ACHN (cell line): ENCODE measurements around the gene EDNRB.

Source experiments
- DNase-seq: peaks from one replicate; pipeline ENCODE4 v3.0.0-alpha.2; 2015
- in situ Hi-C: cut with HindIII; loops from 2 replicates; pipeline ENCODE4 v1.10.0; 2017; ENCODE audit warnings: low sequenced_read_pairs, low pct_ligation_motif_present, low pct_unique_long_range_greater_than_20kb

Gene EDNRB

DNA sequence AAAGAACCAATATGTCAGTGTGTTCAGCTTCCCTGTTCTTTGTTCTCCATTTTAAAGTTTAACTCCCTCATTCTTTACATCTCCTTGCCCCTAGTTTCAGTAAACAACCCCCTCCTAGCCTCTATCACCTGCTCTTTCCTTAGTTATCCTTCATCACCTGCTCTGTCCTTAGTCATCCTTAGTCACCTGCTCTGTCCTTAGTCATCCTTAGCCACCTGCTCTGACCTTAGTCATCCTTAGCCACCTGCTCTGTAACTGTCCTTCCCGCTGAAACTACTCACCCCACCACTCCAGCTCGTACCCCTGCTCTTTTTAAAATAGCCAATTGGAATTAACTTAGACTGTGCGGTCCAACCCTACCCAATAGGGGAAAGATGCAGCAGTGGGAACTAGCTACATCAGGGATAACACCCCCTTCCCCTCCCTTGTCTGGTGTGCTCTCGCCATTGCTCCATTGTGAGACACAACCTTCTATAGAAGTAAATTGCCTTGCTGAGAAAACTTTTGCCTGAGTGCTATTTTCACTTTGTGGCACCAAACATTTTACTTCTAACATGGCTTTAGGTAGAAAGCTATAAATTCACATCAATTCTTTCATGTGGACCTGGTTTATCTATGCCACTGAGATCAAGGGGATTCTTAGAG lies 16.2 kb downstream of the EDNRB start:
- in situ Hi-C loops: no loop called here
- no peak for DNase-seq

- no peak for DNase-seq
- in situ Hi-C loops: no loop called here
These were observed 20.5 kb downstream of the EDNRB start for GRCh38 chr13:77898097-77898496.

DNA sequence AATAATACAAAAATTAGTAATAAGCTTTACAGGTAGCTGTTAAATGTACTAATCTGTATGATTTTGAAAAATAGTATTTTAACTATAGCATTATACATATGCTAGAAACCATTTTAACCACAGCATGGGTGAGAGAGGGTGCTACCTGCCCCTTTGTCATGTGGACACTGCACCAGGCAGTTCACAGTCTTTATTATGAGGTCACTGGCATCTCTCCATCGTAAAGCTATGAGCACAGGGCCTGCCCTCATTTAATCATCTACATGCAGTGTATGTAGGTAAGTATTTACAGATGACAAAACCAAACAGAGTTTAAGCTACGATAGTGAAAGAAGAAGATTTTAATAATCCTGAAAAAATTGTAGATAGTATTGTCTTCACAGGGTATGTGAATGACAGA lies 21.7 kb downstream of the EDNRB start:
- DNase-seq: no peak
- in situ Hi-C loops: no loop called here

GRCh38 chr13:77896536-77896935 lies 22.1 kb downstream of the EDNRB start:
- in situ Hi-C loops: no loop called here
- DNase-seq: no peak

DNA sequence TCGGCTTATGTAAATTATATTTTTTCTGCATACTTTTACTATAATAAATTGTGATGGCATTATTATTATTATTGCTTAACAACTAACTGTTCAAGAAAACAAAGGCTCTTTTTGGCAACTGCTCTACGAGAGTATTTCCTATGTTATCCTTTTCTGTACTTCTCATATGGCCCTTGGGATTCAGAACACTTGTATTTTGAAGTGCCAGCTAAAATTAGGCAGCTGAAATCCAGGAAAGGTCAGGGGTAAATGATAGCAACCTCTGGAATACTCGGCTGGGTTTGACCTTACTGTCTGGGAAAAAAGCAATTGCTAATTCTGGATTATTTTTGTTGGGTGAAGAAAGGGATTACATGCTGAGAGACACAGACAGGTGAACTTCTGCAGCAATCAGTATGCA lies 23.9 kb downstream of the EDNRB start:
- in situ Hi-C loops: no loop called here
- DNase-seq: no peak

GRCh38 chr13:77893066-77893465 lies 25.6 kb downstream of the EDNRB start:
- DNase-seq: no peak
- in situ Hi-C loops: no loop called here

- DNase-seq: no peak
- in situ Hi-C loops: no loop called here
These were observed 26.1 kb downstream of the EDNRB start for GRCh38 chr13:77892491-77892890.

- in situ Hi-C loops: no loop called here
- no peak for DNase-seq
These were observed 27.1 kb downstream of the EDNRB start for GRCh38 chr13:77891486-77891885.

DNA sequence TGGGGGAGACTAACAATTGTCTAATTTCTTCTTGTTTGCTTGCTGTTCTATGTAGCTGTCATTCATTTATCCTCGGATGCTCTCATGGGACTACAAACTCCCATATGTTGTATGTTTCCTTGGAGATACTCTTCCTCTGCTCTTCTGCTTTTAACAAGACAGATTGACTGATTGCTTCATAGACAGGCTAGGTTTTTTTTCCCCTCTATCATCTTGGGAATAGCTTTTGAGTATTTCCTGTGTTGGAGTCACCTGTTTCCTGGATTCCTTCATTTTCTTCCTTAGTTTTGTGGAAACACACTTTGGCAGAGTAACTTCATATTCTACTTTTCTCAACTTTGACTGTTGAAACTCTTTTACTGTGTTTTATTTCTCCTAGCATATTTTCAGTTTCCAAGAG lies 27.6 kb downstream of the EDNRB start:
- in situ Hi-C loops: no loop called here
- DNase-seq: no peak

DNA sequence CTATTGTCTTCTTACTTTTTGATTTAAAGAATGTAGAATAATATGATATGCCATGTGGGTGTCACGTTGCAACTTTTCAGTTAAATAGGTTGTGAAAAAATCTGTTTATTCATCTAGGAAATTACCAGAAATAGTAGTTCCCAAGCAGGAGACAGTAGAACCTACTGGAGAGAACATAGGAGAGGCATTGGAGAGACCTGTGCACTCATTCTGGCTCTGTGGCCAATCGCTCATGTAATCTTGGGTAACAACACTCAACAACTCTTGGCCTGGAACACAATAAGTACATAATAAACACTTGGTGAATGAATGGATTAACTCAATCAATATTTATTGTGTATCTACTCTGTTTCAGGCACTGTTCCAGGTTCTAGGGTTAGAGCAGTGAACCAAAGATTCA lies 35.3 kb downstream of the EDNRB start:
- no peak for DNase-seq
- in situ Hi-C loops: no loop called here

DNA sequence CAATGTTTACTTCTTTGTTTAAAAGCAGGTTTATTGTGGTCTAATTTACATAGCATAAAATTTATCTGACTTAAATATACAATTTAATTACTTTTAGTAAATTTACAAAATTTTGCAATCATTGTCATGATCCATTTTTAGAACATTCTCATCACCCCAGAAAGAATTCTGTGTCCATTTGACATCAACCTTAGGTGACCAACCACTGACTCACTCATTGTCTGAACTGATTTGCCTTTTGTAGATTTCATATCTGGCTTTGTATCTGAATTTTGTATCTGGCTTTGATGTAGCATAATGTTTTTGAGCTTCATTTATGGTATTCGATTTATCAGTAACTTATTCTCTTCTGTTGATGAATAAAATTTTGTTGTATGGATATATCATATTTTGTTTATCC lies 40.4 kb downstream of the EDNRB start:
- DNase-seq: no peak
- in situ Hi-C loops: no loop called here

DNA sequence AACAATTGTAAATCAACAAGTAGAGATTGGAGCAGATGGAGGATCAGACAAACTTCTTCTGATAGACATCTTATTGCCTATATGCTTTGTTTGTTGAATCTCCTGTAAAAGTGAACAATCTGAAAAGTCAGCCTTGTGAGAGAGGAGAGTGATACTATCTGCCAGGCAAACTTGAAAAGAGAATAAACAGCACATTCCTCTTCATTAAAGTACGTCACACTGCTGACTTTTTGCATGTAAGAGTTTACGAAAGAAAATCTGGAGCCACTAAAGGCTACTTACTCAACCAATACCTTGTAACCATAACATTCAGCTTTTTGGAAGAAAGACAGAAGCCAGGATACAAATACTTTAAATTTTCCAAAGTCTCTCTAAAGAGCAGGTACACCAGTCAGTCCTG lies 42.5 kb downstream of the EDNRB start:
- in situ Hi-C loops: no loop called here
- DNase-seq: no peak

GRCh38 chr13:77874406-77874805 lies 44.2 kb downstream of the EDNRB start:
- in situ Hi-C loops: no loop called here
- DNase-seq: no peak

GRCh38 chr13:77872995-77873394 lies 45.6 kb downstream of the EDNRB start:
- in situ Hi-C loops: no loop called here

DNA sequence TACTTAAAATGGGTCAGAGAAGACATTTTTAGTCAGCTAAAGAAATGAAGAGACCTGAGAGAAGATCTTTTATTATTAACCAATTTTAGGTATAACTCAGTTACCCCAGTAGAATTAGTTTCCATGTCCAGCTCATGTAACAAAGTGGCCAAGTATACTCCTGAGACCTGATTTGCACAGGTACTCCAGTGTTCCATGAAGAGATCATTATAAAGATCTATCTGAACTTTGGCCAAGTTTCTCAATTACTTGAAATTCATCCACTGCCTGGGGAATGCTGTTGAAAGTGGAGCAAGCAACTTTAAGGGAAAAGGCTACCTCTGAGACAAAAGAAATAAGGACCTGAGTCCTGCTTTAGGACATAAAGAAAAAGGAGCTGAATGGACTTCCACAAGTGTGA lies 47.0 kb downstream of the EDNRB start:
- no peak for DNase-seq
- in situ Hi-C loops: no loop called here

More at GRCh38 chr13:77872995-77873394, 45.6 kb downstream of the EDNRB start:
- no peak for DNase-seq

- DNase-seq: no peak
- in situ Hi-C loops: no loop called here
These were observed 49.9 kb downstream of the EDNRB start for GRCh38 chr13:77868717-77869116.

DNA sequence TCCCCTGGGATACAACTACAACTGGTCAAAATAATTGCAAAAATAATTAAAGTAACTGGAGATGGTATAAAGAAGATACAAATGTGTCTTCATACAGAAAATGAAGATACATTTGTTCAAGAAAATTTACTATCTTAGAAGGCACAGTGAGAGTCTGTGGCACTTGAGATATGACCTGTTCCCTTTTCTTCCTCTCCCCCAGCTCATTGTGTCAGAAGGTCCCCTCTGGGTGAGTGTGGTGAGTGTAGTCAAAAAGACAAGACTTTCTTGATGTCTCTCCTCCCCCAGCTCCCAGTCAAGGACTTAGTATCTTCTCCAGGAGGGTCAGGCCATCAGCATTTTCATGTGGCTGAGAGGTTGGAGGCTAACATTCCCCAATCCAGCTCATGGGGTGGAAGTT lies 51.7 kb downstream of the EDNRB start:
- no peak for DNase-seq
- in situ Hi-C loops: no loop called here

DNA sequence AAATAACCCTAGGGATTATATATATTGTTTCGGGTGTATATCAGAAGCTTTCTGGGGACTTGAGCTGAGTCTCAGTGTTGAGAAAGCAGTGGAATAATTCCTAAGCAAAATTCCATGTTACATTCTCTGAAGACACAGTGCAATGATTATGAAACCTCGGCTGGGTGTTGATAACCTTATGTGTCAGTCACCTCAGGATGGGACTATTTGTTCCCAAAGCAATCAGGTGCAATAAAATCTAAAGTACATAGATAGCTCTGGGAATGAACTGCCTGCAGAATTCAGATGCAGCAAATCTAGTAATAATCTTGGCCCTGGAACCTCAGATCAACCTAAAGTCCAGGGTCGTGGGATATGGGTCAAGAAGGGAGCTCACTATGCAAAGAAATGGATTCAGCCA lies 53.0 kb downstream of the EDNRB start:
- DNase-seq: no peak
- in situ Hi-C loops: no loop called here

DNA sequence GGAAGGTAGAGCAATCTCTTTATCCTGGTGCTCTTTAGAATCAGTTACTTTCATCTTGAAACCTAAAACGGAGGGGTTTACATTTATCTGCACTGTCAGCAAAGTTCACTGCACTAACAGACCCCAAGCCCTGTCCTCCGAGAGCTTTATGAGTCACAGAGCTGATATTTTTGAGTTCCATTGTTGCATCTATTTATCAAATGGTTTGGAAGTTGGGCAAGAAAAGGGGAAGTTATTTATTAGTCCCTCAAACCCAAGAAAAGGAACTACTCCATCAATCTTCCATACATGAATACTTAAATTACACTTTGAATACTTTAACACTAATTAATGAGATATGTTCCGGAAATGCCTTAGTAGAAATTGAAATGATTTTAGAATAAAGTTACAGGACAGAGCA lies 55.5 kb downstream of the EDNRB start:
- no peak for DNase-seq
- in situ Hi-C loops: no loop called here

DNA sequence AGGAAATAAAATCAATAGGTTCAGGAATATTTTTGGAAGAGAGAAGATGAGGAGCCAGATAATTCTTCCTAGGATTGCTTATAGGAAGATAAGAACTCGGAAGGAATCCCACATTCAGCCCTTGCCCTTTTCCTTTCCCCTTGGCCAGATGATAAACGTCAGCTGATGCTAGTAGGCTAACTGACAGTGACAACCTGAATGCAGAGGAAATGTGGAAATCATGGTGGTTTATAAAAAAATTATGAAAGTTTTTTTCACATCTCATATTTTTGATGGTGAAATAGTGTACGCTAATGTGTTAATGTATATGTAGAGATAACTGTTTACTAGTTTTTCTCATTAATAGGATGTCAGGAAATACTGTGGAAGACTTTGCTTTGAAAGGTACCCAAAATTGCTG lies 56.9 kb downstream of the EDNRB start:
- DNase-seq: no peak
- in situ Hi-C loops: no loop called here

- no peak for DNase-seq
- in situ Hi-C loops: no loop called here
These were observed 58.1 kb downstream of the EDNRB start for GRCh38 chr13:77860507-77860981.
